NCI-H2196 (cell line): ENCODE data around the gene IFNA16.
"Not testable (repeated sequence)": the region's sequence is repeated elsewhere in the genome, so short reads cannot be mapped to it uniquely, and the experiment has no call there.

Experiments used
- DNase-seq: peaks from one replicate; lab custom pipeline; 2025; ENCODE audit not compliant: unreplicated experiment; lab: John Stamatoyannopoulos, UW

Gene IFNA16

DNA sequence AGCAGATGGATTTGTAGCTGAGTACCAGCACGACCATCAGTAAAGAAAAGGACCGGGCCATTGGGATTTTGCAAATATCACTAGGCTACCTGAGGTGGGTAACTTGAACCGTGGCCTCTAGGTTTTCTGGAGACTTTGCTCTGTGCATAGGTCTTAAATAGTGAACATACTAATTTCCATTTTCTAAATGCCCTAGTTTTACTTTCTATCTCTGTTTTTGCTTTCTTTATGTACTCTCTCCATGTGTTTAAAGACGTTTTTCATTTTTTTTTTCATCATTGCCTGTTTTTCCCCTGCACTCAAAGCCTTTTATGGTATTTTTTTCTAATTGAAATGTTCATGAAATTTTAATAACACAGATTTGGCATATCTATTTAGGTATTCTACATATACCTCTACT, 15.0 kb downstream of the IFNA16 start, which contains the start of gene IFNA7:
TSS of gene IFNA7 (minus strand) at position 101 of the 400 bp plus-strand sequence. CDS start at position 61, 40 bp downstream.
- DNase-seq, result not testable (repeated sequence)

DNA sequence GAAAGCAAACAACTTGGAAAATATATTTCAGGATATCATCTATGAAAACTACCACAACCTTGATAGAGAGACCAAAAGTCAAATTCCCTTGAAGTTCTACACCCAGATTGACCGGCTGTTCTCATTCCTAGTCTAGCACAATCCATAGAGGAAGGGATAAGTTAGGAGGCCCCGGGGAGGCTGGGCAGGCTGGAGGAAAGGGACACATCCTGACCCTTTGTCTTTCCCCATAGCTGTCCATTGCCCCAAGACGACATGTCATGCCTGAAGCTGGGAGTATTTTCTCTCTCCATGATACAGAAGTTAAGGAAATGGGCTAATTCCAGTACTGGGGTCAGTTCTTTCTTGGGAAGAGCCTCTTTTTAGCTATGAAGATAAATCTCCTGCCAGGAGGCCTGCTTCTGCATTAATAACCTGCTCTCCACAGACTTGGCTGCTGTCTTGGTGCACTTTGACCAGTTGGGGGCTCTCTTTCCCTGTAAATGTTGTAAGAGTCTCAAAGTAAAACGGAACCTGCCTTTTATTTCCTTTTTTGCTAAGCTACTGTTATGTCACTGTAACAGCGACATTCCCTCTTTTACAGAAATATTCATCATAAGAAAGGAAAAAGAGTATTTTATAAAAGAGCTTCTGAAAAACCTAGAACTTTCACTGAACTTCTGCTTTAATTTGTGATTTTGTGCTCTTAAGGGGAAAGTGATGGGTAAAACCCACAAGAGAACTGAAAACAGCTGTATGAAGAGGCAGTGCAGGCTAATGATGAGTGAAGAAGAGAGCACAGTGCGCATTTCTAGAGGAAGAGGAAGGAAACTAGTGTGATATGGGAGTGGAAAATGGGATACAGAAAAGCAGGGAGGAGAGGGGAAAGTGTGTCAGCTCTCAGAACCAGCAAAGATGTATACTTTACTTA, 22.0 kb downstream of the IFNA16 start:
- DNase-seq, result not testable (repeated sequence)

DNA sequence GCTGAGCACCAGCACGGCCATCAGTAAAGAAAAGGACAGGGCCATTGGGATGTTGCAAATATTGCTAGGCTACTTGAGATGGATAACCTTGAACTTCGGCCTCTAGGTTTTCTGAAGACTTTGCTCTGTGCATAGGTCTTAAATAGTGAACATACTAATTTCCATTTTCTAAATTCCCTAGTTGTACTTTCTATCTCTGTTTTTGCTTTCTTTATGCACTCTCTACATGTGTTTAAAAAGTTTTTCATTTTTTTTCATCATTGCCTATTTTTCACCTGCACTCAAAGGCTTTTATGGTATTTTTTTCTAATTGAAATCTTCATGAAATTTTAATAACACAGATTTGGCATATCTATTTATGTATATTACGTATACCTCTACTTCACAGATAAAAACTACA, 29.6 kb downstream of the IFNA16 start, which contains the start of gene IFNA4:
TSS of gene IFNA4 (minus strand) at position 101 of the 400 bp plus-strand sequence. CDS start at position 45, 56 bp downstream.
- not testable (repeated sequence) for DNase-seq

DNA sequence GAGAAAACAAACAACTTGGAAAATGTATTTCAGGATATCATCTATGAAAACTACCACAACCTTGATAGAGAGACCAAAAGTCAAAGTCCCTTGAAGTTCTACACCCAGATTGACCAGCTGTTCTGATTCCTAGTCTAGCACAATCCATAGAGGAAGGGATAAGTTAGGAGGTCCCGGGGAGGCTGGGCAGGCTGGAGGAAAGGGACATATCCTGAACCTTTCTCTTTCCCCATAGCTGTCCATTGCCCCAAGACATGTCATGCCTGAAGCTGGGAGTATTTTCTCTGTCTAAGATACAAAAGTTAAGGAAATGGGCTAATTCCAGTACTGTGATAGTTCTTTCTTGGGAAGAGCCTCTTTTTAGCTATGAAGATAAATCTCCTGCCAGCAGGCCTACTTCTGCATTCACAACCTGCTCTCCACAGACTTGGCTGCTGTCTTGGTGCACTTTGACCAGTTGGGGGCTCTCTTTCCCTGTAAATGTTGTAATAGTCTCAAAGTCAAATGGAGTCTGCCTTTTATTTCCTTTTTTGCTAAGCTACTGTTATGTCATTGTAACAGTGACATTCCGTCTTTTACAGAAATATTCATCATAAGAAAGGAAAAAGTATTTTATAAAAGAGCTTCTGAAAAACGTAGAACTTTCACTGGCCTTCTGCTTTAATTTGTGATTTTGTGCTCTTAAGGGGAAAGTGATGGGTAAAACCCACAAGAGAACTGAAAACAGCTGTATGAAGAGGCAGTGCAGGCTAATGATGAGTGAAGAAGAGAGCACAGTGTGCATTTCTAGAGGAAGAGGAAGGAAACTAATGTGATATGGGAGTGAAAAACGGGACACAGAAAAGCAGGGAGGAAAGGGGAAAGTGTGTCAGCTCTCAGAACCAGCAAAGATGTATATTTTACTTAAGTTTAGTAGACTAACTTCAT, 34.0 kb downstream of the IFNA16 start:
- not testable (repeated sequence) for DNase-seq

DNA sequence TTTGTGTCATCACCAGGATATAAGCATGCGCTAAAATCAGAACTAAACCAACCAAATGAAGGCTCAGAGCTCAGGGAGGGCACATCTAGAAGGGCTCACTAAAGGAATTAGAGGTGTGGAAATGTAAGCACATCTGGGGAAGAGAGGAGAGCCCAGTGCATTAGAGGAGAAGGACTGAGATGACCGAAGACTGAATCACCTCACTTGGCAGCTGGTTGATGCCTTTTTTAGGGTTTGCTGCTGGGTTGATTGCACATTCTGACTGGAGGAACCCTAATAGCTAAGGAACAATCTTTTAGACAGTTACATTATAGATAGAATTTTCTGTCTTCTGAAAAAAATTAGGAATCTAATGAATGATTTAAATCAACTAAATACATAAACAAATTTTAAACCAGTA, 42.4 kb downstream of the IFNA16 start:
- DNase-seq, result no peak

DNA sequence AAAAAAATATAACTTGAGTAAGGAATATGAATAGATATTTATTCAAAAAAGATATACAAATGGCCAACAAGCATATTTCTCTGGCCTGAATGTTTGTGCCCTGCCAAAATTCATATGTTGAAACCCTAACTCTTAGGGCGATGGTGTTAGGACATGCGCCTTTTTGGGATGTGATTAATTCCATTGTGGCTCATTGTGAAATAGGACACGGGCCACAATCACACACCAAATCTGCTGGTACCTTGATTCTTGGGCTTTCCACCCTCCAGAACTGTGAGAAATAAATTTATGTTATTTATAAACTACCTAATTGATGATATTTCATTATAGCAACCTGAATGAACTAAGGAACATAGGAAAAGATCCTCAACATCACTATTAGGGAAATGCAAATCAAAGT, 45.0 kb downstream of the IFNA16 start:
- DNase-seq, result no peak

DNA sequence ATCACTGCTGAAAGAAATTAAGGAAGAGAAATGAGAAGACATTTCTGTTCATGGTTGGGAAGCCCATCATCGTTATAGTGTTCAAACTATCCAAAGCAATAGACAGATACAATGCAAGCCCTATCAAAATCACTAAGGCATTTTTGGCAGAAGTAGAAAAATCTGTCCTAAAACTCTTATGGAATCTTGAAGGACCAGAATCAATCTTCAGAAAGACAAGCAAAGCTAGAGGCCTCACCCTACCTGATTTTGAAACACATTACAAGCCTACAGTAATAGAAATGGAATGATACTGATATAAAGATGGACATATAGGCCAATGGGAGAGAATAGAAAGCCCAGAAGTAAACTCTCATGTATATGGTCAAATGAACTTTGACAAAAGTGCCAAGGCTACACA, 45.8 kb downstream of the IFNA16 start:
- no peak for DNase-seq

DNA sequence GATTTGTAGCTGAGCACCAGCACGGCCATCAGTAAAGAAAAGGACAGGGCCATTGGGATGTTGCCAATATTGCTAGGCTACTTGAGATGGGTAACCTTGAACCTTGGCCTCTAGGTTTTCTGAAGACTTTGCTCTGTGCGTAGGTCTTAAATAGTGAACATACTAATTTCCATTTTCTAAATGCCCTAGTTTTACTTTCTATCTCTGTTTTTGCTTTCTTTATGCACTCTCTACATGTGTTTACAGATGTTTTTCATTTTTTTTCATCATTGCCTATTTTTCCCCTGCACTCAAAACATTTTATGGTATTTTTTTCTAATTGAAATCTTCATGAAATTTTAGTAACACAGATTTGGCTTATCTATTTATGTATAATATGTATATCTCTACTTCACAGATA, 50.6 kb downstream of the IFNA16 start, which contains the start of gene IFNA21:
TSS of gene IFNA21 (minus strand) at position 101 of the 400 bp plus-strand sequence. CDS start at position 53, 48 bp downstream.
- DNase-seq, result not testable (repeated sequence)
